OCI-LY7 (cell line): Measurements from ENCODE around the gene RSPH1.

Experiments used
- CTCF ChIP-seq: fragments of 200-600 bp; sonication (generic); conservative IDR thresholded peaks from 2 replicates; pipeline ENCODE4 v1.5.1; 2014; ENCODE audit warnings: mild to moderate bottlenecking, antibody characterized with exemption, low read length, moderate library complexity, mixed read lengths
- EZH2phosphoT487 ChIP-seq: fragments of 200-600 bp; sonication (generic); IDR thresholded peaks from 2 replicates; pipeline ENCODE4 v1.6.1; 2018; ENCODE audit warnings: low read depth, borderline replicate concordance, mild to moderate bottlenecking, mixed run types, antibody characterized with exemption, low read length, moderate library complexity, mixed read lengths

GRCh38 chr21:42495027-42495426 is 997 bp downstream of the RSPH1 start:
- no peak for TF ChIP-seq CTCF
- TF ChIP-seq EZH2phosphoT487, result no peak
